PC-9 (cell line): ENCODE measurements around the gene SORD.

Experiments
- CTCF ChIP-seq: fragments of 200-600 bp; sonication (generic); conservative IDR thresholded peaks from 2 replicates; pipeline ENCODE4 v1.6.1; 2017; ENCODE audit warnings: mixed run types, antibody characterized with exemption, mild to moderate bottlenecking, moderate library complexity
- EZH2 ChIP-seq: fragments of 200-600 bp; sonication (generic); IDR thresholded peaks from 2 replicates; pipeline ENCODE4 v1.8.0; 2017; ENCODE audit warnings: antibody characterized with exemption, low read depth

- TF ChIP-seq CTCF (no peak), EZH2 (no peak)
Observed at GRCh38 chr15:45121020-45121419, 98.0 kb downstream of the SORD start.
